Brain pericyte (primary cell): Measurements from ENCODE around the gene RCOR1.

Experiments used
- DNase-seq: peaks from one replicate; pipeline ENCODE4 v3.0.0-alpha.2; 2012; ENCODE audit warnings: low read depth, low spot score

RCOR1 gene

GRCh38 chr14:102723650-102724049, 131.2 kb downstream of the RCOR1 start:
- DNase-seq: no peak

- no peak for DNase-seq
Measured at GRCh38 chr14:102726191-102726949, 133.9 kb downstream of the RCOR1 start.

- no peak for DNase-seq
Measured at GRCh38 chr14:102727336-102728095, 135.1 kb downstream of the RCOR1 start.

- DNase-seq: no peak
Measured at GRCh38 chr14:102728501-102728900, 136.1 kb downstream of the RCOR1 start.

GRCh38 chr14:102729268-102729667, 136.8 kb downstream of the RCOR1 start:
- no peak for DNase-seq

- DNase-seq: no peak
Measured at GRCh38 chr14:102729825-102730224, 137.4 kb downstream of the RCOR1 start.

- DNase-seq: no peak
Measured at GRCh38 chr14:102731101-102731870, 138.8 kb downstream of the RCOR1 start.

GRCh38 chr14:102731871-102732800, 139.7 kb downstream of the RCOR1 start:
- DNase-seq: no peak

GRCh38 chr14:102732924-102733323, 140.5 kb downstream of the RCOR1 start:
- no peak for DNase-seq

- no peak for DNase-seq
Measured at GRCh38 chr14:102733326-102733725, 140.9 kb downstream of the RCOR1 start.

- no peak for DNase-seq
Measured at GRCh38 chr14:102734436-102734835, 142.0 kb downstream of the RCOR1 start.

- DNase-seq: no peak
Measured at GRCh38 chr14:102736956-102737355, 144.5 kb downstream of the RCOR1 start.

GRCh38 chr14:102737402-102738372, 145.2 kb downstream of the RCOR1 start:
- DNase-seq: no peak

- DNase-seq: no peak
Measured at GRCh38 chr14:102738373-102739189, 146.1 kb downstream of the RCOR1 start.

GRCh38 chr14:102739190-102739469, 146.7 kb downstream of the RCOR1 start:
- no peak for DNase-seq

- no peak for DNase-seq
Measured at GRCh38 chr14:102746634-102747438, 154.4 kb downstream of the RCOR1 start.

- no peak for DNase-seq
Measured at GRCh38 chr14:102748806-102749205, 156.4 kb downstream of the RCOR1 start.
